Activated T-cell treated with anti-CD3 and anti-CD28 coated beads, Interleukin-2, amount 50 U/mL, for 4 hours (primary cell): ENCODE results near the gene OVOL2. TPM values are rescaled to one million over a fixed set of nuclear protein-coding genes. Genes with fewer than 3 reads are reported as not detected.

Experiments
- ATAC-seq, 2 donors: fragments of 200-7000 bp; cut with Tn5 transposase; one replicate each; pipeline ENCODE4 v1.10.0; 2021
- DNase-seq: peaks from one replicate; pipeline ENCODE4 v3.0.0-alpha.2; 2020
- H3K27me3 Mint-ChIP-seq: one replicate; pipeline ENCODE4 v1.8.0; 2021; ENCODE audit warnings: low read depth, mixed read lengths
- H3K36me3 Mint-ChIP-seq: one replicate; pipeline ENCODE4 v1.8.0; 2022; ENCODE audit warnings: mixed read lengths; ENCODE audit not compliant: insufficient read depth
- H3K4me1 Mint-ChIP-seq: one replicate; pipeline ENCODE4 v1.8.0; 2021; ENCODE audit warnings: low read depth, mixed read lengths
- H3K4me3 Mint-ChIP-seq: one replicate; pipeline ENCODE4 v1.8.0; 2021; ENCODE audit warnings: mild to moderate bottlenecking, moderate library complexity, mixed read lengths
- H3K9me3 Mint-ChIP-seq: one replicate; pipeline ENCODE4 v1.8.0; 2021; ENCODE audit warnings: mixed read lengths
- total RNA-seq, 3 donors: library from RNA; stranded (reverse); gene quantifications; one replicate each; pipeline ENCODE4 v1.2.1, GENCODE V29; 2021

The OVOL2 gene
- total RNA-seq, 3 donors from 2014 or later = not detected

GRCh38 chr20:18011951-18012645 is 45.6 kb downstream of the OVOL2 start:
- H3K27me3 Mint-ChIP-seq = no peaks in the 10 kb centered on the region
- DNase-seq = no peak
- no peak overlapping the region for H3K4me3 Mint-ChIP-seq
- H3K4me1 Mint-ChIP-seq = no peaks in the 10 kb centered on the region
- no peaks in the 10 kb centered on the region for H3K36me3 Mint-ChIP-seq
- ATAC-seq = no peak
- no peaks in the 10 kb centered on the region for H3K9me3 Mint-ChIP-seq

DNA sequence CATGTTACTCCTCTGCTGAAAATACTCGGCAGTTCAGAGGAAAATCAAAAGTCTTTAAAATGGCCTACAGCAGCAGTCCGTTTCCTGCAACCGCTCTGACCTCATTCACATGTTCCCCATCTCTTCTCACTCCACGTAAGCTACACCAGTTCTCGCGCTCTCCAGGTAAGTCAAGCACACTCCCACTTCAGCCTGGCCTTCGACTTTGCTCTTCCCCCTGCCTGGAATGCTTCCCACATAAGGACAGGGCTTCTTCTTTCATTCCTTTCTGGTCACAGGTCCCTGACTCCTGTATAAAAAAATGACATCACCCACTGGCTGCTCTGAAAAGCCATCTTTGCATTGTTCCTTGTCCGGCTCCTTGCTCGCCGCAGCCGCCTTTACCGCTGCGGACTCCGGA is 46.2 kb downstream of the OVOL2 start:
- DNase-seq (no peak), ATAC-seq (no peak)
- Mint-ChIP-seq H3K4me1 (no peaks in the 10 kb centered on the region), H3K9me3 (no peaks in the 10 kb centered on the region), H3K36me3 (no peaks in the 10 kb centered on the region), H3K27me3 (no peaks in the 10 kb centered on the region), H3K4me3 (no peak overlapping the region)

GRCh38 chr20:18009116-18009515 is 48.6 kb downstream of the OVOL2 start:
- ATAC-seq (no peak), DNase-seq (no peak)
- H3K4me1 Mint-ChIP-seq = no peaks in the 10 kb centered on the region

GRCh38 chr20:18007534-18008292 is 50.0 kb downstream of the OVOL2 start:
- DNase-seq = no peak
- ATAC-seq = no peak
- H3K36me3 Mint-ChIP-seq = no peaks in the 10 kb centered on the region
- no peaks in the 10 kb centered on the region for H3K27me3 Mint-ChIP-seq
- no peaks in the 10 kb centered on the region for H3K9me3 Mint-ChIP-seq
- H3K4me3 Mint-ChIP-seq = no peak overlapping the region
- H3K4me1 Mint-ChIP-seq = no peaks in the 10 kb centered on the region

More at GRCh38 chr20:18009116-18009515, 48.6 kb downstream of the OVOL2 start:
- no peaks in the 10 kb centered on the region for H3K27me3 Mint-ChIP-seq
- no peak overlapping the region for H3K4me3 Mint-ChIP-seq
- no peaks in the 10 kb centered on the region for H3K9me3 Mint-ChIP-seq
- no peaks in the 10 kb centered on the region for H3K36me3 Mint-ChIP-seq

DNA sequence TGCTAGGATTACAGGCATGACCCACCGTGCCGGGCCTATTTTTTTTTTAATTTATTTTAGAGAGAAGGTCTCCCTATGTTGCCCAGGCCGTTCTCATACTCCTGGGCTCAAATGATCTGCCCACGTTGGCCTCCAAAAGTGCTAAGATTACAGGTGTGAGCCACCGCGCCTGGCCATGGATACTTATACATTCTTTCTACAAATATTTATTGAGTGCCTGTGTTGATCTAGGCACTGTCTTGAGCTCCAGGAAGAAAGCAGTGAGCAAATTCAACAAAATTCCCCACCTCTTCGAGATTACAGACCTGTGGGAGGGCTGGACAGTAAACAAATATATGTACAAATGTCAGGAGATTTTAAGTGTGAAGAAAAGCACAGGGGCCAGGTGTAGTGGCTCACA is 51.0 kb downstream of the OVOL2 start:
- Mint-ChIP-seq H3K27me3 (no peaks in the 10 kb centered on the region), H3K4me1 (no peaks in the 10 kb centered on the region), H3K4me3 (no peak overlapping the region), H3K9me3 (no peaks in the 10 kb centered on the region), H3K36me3 (no peaks in the 10 kb centered on the region)
- no peak for ATAC-seq
- DNase-seq = no peak

GRCh38 chr20:18005990-18006364 is 51.7 kb downstream of the OVOL2 start:
- H3K4me3 Mint-ChIP-seq = no peak overlapping the region
- no peaks in the 10 kb centered on the region for H3K36me3 Mint-ChIP-seq
- H3K4me1 Mint-ChIP-seq = no peaks in the 10 kb centered on the region
- no peak for ATAC-seq
- DNase-seq = no peak
- no peaks in the 10 kb centered on the region for H3K27me3 Mint-ChIP-seq
- H3K9me3 Mint-ChIP-seq = no peaks in the 10 kb centered on the region

GRCh38 chr20:18005170-18005989 is 52.3 kb downstream of the OVOL2 start:
- no peak for DNase-seq

DNA sequence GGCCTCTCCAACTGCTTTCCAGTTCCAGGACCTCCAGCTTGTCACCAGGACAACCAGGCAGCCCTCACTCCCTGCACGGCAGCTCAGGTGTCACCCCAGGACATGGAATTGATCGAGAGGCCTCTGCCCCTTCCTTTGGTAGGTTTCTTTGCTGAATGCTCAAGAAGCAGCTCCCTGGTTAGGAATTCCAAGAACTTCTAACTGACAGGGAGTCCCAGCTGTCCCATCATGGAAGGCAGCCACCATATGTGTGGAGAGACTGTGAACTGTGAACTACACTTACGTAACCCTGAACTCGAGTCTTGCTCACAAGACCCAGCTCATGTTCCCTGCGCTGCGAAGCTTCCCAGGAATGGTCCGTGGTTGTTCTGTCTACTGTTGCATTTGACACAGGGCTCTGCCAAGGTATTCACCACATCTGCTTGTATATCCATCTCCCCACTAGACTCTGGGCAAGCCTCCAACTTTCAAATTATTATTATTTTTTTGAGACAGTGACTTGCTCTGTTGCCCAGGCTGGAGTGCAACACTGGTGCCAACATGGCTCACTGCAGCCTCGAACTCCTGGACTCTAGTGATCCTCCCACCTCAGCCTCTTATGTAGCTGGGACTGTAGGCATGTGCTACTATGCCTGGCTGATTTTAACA is 53.2 kb downstream of the OVOL2 start:
- DNase-seq = no peak
- no peak overlapping the region for H3K4me3 Mint-ChIP-seq

More at GRCh38 chr20:18005170-18005989, 52.3 kb downstream of the OVOL2 start:
- no peaks in the 10 kb centered on the region for H3K4me1 Mint-ChIP-seq
- no peak overlapping the region for H3K4me3 Mint-ChIP-seq
- H3K27me3 Mint-ChIP-seq = no peaks in the 10 kb centered on the region
- ATAC-seq = no peak
- H3K36me3 Mint-ChIP-seq = no peaks in the 10 kb centered on the region
- H3K9me3 Mint-ChIP-seq = no peaks in the 10 kb centered on the region

GRCh38 chr20:18003897-18004296 is 53.8 kb downstream of the OVOL2 start:
- ATAC-seq (no peak), DNase-seq (no peak)
- Mint-ChIP-seq H3K4me3 (no peak overlapping the region), H3K27me3 (no peaks in the 10 kb centered on the region), H3K4me1 (no peaks in the 10 kb centered on the region), H3K9me3 (no peaks in the 10 kb centered on the region), H3K36me3 (no peaks in the 10 kb centered on the region)

More for the DNA sequence above, 53.2 kb downstream of the OVOL2 start:
- Mint-ChIP-seq H3K36me3 (no peaks in the 10 kb centered on the region), H3K27me3 (no peaks in the 10 kb centered on the region), H3K9me3 (no peaks in the 10 kb centered on the region), H3K4me1 (no peaks in the 10 kb centered on the region)
- ATAC-seq = no peak

DNA sequence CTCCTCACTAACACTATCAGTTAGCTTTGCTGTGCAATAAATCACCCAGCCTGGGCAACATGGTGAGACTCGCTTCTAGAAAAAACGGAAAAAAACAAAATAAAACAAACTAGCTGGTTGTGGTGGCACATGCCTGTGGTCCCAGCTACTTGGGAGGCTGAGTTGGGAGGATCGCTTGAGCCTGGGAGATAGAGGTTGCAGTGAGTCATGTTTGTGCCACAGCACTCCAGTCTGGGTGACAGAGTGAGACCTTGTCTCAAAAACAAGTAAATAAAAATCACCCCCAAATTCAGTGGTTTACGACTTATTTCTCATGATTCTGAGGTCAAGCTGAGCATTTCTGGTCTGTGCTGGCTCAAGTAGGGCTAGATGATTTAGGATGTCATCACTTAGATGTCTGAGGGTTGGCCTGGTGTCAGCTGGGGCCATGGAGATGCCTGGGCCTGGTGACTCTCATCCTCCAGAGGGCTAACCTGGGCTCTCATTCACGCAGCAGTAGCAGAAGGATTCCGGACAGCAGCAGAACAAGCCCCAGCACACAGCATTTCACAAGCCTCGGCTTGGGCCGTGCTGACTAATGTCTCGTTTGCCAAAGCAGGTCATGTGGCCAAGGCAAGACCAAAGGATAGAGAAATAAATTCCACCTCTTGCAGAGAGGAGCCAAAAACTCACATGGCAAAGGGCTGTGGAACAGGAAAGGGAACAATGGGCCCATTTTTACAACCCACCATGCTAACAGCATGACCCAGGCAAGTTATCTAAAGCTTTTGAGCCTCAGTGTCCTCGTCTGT is 56.4 kb downstream of the OVOL2 start:
- DNase-seq (no peak), ATAC-seq (no peak)
- Mint-ChIP-seq H3K36me3 (no peaks in the 10 kb centered on the region), H3K9me3 (no peaks in the 10 kb centered on the region), H3K4me3 (no peak overlapping the region), H3K27me3 (no peaks in the 10 kb centered on the region), H3K4me1 (peaks cover 1% of the 10 kb centered on the region)

DNA sequence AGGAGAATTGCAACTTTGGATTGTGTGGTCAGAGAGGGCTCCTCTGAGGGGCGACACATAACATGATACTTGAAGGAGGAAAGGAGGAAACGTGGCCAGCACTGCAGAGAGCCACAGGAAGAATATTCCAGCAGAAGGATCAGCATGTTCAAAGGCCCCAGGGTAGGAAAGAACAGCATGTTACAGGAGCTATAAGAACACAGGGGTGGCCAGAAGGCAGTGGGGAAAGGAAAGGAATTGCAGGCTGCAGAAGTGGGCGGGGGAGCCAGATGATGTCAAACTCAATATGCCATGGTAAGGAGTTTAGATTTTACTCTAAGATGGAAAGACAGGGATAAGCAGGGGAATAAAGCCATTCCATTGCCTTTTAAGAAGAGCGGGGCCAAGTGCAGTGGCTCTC is 58.1 kb downstream of the OVOL2 start:
- ATAC-seq = no peak
- DNase-seq = no peak
- no peak overlapping the region for H3K4me3 Mint-ChIP-seq
- no peaks in the 10 kb centered on the region for H3K27me3 Mint-ChIP-seq
- peaks cover 7% of the 10 kb centered on the region for H3K4me1 Mint-ChIP-seq
- H3K9me3 Mint-ChIP-seq = no peaks in the 10 kb centered on the region
- no peaks in the 10 kb centered on the region for H3K36me3 Mint-ChIP-seq

DNA sequence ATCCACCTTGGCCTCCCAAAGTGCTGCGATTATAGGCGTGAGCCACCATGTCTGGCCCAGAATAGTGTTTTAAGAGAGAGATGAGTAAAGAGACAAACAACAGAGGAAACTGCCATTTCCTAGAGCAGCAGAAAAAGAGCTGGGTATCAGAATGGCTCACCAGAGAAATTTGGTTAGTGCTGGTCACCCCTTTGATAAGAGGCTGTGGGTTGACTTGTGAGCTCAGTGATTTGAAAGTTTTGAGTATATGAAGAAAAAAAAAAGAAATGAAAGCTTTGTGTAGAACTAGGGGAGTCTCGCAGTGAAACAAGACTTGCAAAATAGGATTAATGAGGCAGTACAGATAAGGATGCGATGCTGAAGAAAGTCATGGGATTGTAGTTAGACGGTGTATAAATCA is 59.3 kb downstream of the OVOL2 start:
- H3K4me1 Mint-ChIP-seq = peaks cover 9% of the 10 kb centered on the region
- DNase-seq = no peak
- H3K27me3 Mint-ChIP-seq = no peaks in the 10 kb centered on the region
- H3K4me3 Mint-ChIP-seq = no peak overlapping the region
- H3K9me3 Mint-ChIP-seq = no peaks in the 10 kb centered on the region
- H3K36me3 Mint-ChIP-seq = no peaks in the 10 kb centered on the region
- no peak for ATAC-seq

DNA sequence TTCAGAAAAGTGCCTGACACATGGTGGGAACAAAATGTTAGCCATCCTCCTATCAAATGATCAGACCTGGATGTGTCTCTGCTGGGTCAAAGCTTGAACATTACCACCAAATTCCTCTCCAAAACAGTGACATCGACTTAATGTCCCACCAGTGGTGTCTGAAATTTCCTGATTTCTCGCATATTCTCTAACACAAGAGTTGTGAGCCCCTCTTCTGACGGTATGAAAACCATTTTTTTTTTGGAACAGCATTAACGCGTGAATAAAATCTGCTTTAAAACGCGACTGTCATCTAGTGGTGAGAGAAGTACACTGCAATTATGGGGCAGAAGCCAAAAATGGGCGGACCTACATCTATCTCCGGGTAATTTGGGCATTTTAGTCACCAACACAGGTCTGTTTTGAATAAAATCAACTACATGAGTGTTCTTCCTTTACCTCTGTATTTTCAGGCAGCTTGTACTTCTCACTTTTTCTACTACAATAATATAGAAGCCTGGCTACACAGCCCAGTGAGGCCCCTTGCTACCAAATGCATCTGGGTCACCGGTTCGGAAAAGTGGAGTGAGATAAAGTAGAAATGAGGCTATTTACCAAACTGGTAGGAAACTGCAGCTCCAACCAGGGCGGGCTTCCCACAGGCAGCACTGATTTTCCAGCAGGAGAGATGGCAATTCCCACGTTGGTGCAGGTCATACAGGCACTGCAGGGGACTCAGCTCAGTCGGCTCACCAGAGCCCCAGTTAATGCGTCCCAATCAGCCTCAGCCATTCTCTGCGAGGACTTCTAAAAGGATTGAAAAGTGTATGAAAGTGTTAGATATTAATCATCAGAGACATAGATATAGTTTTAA is 61.5 kb downstream of the OVOL2 start:
- peak; percentile 57 to 74 for ATAC-seq
- H3K4me3 Mint-ChIP-seq = no peak overlapping the region

More for the DNA sequence above, 61.5 kb downstream of the OVOL2 start:
- H3K36me3 Mint-ChIP-seq = no peaks in the 10 kb centered on the region
- H3K9me3 Mint-ChIP-seq = no peaks in the 10 kb centered on the region
- no peaks in the 10 kb centered on the region for H3K27me3 Mint-ChIP-seq
- peaks cover 24% of the 10 kb centered on the region for H3K4me1 Mint-ChIP-seq
- DNase-seq = peak; percentile 10
